K562 (cell line): ENCODE data around the gene NLRP5. TPM values are rescaled to one million over a fixed set of nuclear protein-coding genes. Genes with fewer than 3 reads are reported as not detected.

Experiments used
- ATAC-seq: fragments of 200-7000 bp; cut with Tn5 transposase; 3 replicates; pipeline ENCODE4 v1.9.1; 2020; ENCODE audit warnings: moderate library complexity
- BruUV-seq: library from RNA; stranded (reverse); fragments of 400-500 nt; replicated peaks from 2 replicates; lab custom pipeline; 2021; lab: Mats Ljungman, UMichigan
- CTCF ChIA-PET: fragments of 300-600 bp; formaldehyde crosslinking; extraction: SDS; loops from one replicate; lab custom pipeline; 2021; ENCODE audit warnings: low intra/inter-chr PET ratio; lab: Yijun Ruan, JAX
- POLR2A ChIA-PET: fragments of 300-600, 350-650 bp; sonication (Branson Sonifier 250); formaldehyde crosslinking; extraction: SDS; loops from one replicate; lab custom pipeline; 2021; ENCODE audit warnings: antibody characterized with exemption, inconsistent platforms; lab: Yijun Ruan, JAX
- DNase-seq, 4 experiments: peaks; one replicate each; pipeline versions ENCODE4 v3.0.0 to v3.0.0-alpha.2; 2011 to 2018; ENCODE audit warnings: low spot score in 3 of 4, mixed read lengths in 3 of 4; ENCODE audit errors: extremely low read depth in 1 of 4
- FAIRE-seq: peaks from 2 replicates; lab custom pipeline; 2011; peaks lifted over from hg19 to GRCh38; lab: Jason Lieb, UNC
- H2AFZ ChIP-seq: 2 replicates; pipeline ENCODE4 v1.6.0; 2011; ENCODE audit warnings: low read depth, low read length, control low read depth, inconsistent platforms
- H3K27ac ChIP-seq: fragments of 200-600 bp; 3 replicates; pipeline ENCODE4 v1.8.0; 2011; ENCODE audit warnings: low read depth, mild to moderate bottlenecking, control low read depth, inconsistent platforms, low read length, moderate library complexity, mixed read lengths; ENCODE audit errors: extremely low read depth
- H3K27me3 ChIP-seq, 2 experiments: fragments of 300-600 bp in 1 of 2; 2 replicates in 1 of 2; 3 replicates in 1 of 2; pipeline versions ENCODE4 v1.6.0 to v1.8.0; 2011; ENCODE audit warnings: inconsistent platforms in 2 of 2, low read length in 2 of 2, mild to moderate bottlenecking in 1 of 2, mixed read lengths in 1 of 2, moderate library complexity in 1 of 2; ENCODE audit not compliant: control insufficient read depth in 2 of 2, insufficient read depth in 2 of 2
- H3K36me3 ChIP-seq: fragments of 300-600 bp; 3 replicates; pipeline ENCODE4 v1.8.0; 2011; ENCODE audit warnings: mild to moderate bottlenecking, low read length, inconsistent platforms; ENCODE audit not compliant: control insufficient read depth, insufficient read depth
- H3K4me1 ChIP-seq, 2 experiments: fragments of 200-600 bp in 1 of 2; replicated peaks in 1 of 2; 2 replicates in 1 of 2; 3 replicates in 1 of 2; pipeline versions ENCODE4 v1.5.1 to v1.8.0; 2011; ENCODE audit warnings: inconsistent platforms in 2 of 2, low read length in 2 of 2, mild to moderate bottlenecking in 1 of 2, mixed read lengths in 1 of 2, moderate library complexity in 1 of 2; ENCODE audit not compliant: control insufficient read depth in 2 of 2, insufficient read depth in 2 of 2
- H3K4me2 ChIP-seq: 2 replicates; pipeline ENCODE4 v1.6.1; 2011; ENCODE audit warnings: low read length, control low read depth, inconsistent platforms, mixed read lengths; ENCODE audit not compliant: insufficient read depth
- H3K4me3 ChIP-seq: fragments of 200-600 bp; sonication (generic), shearing (Covaris generic); 2 replicates; pipeline ENCODE4 v1.5.1; 2016; ENCODE audit warnings: control low read depth, inconsistent platforms
- H3K79me2 ChIP-seq: fragments of 200-600 bp; 3 replicates; pipeline ENCODE4 v1.8.0; 2011; ENCODE audit warnings: low read length, inconsistent platforms; ENCODE audit not compliant: control insufficient read depth, insufficient read depth
- H3K9ac ChIP-seq, 2 experiments: 2 replicates each; pipeline versions ENCODE4 v1.6.0 to v1.6.1; 2011; ENCODE audit warnings: low read depth in 2 of 2, low read length in 2 of 2, control low read depth in 1 of 2, inconsistent platforms in 1 of 2, mild to moderate bottlenecking in 1 of 2, mixed read lengths in 1 of 2; ENCODE audit not compliant: insufficient read depth in 1 of 2
- H3K9me1 ChIP-seq: one replicate; pipeline ENCODE4 v1.6.0; 2011; ENCODE audit warnings: inconsistent platforms, mild to moderate bottlenecking, low read length, moderate library complexity; ENCODE audit not compliant: control insufficient read depth, insufficient read depth
- H3K9me3 ChIP-seq: replicated peaks from 2 replicates; pipeline ENCODE4 v1.5.1; 2011; ENCODE audit warnings: low read depth, low read length, inconsistent platforms; ENCODE audit not compliant: control insufficient read depth, insufficient read depth
- H4K20me1 ChIP-seq: replicated peaks from 2 replicates; pipeline ENCODE4 v1.6.1; 2011; ENCODE audit warnings: low read length, inconsistent platforms, mixed read lengths; ENCODE audit not compliant: control insufficient read depth, insufficient read depth
- BACH1 ChIP-seq: fragments of 200-800 bp; sonication (Bioruptor generic); IDR thresholded peaks from 2 replicates; pipeline ENCODE4 v1.6.1; 2016; ENCODE audit warnings: missing genetic modification characterization, missing compliant biosample characterization
- CCNT2 ChIP-seq: IDR thresholded peaks from 2 replicates; pipeline ENCODE4 v1.6.1; 2011; ENCODE audit warnings: borderline replicate concordance, low read depth, mild to moderate bottlenecking, moderate library complexity, mixed read lengths, low read length; ENCODE audit not compliant: insufficient read length; ENCODE audit errors: extremely low read depth
- E4F1 ChIP-seq: fragments of 250-450 bp; sonication (Bioruptor Pico); IDR thresholded peaks from 2 replicates; pipeline ENCODE4 v1.5.0; 2021; ENCODE audit warnings: mild to moderate bottlenecking, borderline replicate concordance
- MCM2 ChIP-seq: fragments of 450-650 bp; IDR thresholded peaks from 2 replicates; pipeline ENCODE4 v1.6.1; 2017; ENCODE audit warnings: low read depth, mild to moderate bottlenecking
- PHF20 ChIP-seq: fragments of 450-650 bp; IDR thresholded peaks from 2 replicates; pipeline ENCODE4 v1.6.1; 2018; ENCODE audit not compliant: partially characterized antibody
- TEAD2 ChIP-seq: fragments of 450-650 bp; IDR thresholded peaks from 2 replicates; pipeline ENCODE4 v1.6.1; 2016; ENCODE audit warnings: missing genetic modification characterization, control low read depth, missing compliant biosample characterization
- TSC22D4 ChIP-seq: fragments of 450-650 bp; IDR thresholded peaks from 2 replicates; pipeline ENCODE4 v1.6.1; 2016; ENCODE audit warnings: missing genetic modification characterization, missing biosample characterization, control low read depth
- WHSC1 ChIP-seq: IDR thresholded peaks from one replicate; pipeline ENCODE4 v1.6.1; 2012; ENCODE audit warnings: low read length, control low read depth, inconsistent platforms
- ZC3H11A ChIP-seq: IDR thresholded peaks from 2 replicates; pipeline ENCODE4 v1.6.1; 2012; ENCODE audit warnings: low read depth, low read length, improper control_type of control experiment
- ZNF23 ChIP-seq: fragments of 250-450 bp; sonication (Bioruptor Pico); IDR thresholded peaks from 2 replicates; pipeline ENCODE4 v1.4.0; 2020; ENCODE audit warnings: mild to moderate bottlenecking
- ZNF407 ChIP-seq: fragments of 450-650 bp; IDR thresholded peaks from 2 replicates; pipeline ENCODE4 v1.6.1; 2016; ENCODE audit warnings: low read depth
- WGBS: fragments of 100-300 bp; shearing (Covaris generic); methylation state at CpG from one replicate; pipeline ENCODE4 v1.1.6; 2016; ENCODE audit warnings: low coverage, mixed read lengths; ENCODE audit not compliant: insufficient coverage; ENCODE audit errors: missing lambda C conversion rate; 5-methylcytosine and 5-hydroxymethylcytosine counted together
- in situ Hi-C: fragments of 300-500 bp; cut with MboI; formaldehyde crosslinking; loops from 4 replicates; pipeline ENCODE4 v1.15.0; 2018; ENCODE audit warnings: inconsistent platforms, mixed read lengths
- intact Hi-C: fragments of 100-400 bp; cut with micrococcal nuclease; formaldehyde crosslinking; loops from 2 replicates; pipeline ENCODE4 v1.14.2; 2022
- polyA plus RNA-seq, 8 experiments: library from polyadenylated mRNA; depleted of rRNA in 4 of 8; stranded (reverse) in 5 of 8; unstranded in 3 of 8; fragments of >200 nt; fragmentation: Nextera tagmentation in 2 of 8; fragmentation: Illumina TruSeq in 1 of 8; extraction: Ambion mirVana in 2 of 8; extraction: Trizol in 1 of 8; gene quantifications; 2 replicates each; pipeline versions ENCODE4 v1.2.1 to v1.2.3, GENCODE V29; 2011 to 2014; ENCODE audit warnings: inconsistent platforms in 1 of 8, missing spikeins in 1 of 8
- total RNA-seq, 7 experiments: library from RNA; depleted of rRNA in 6 of 7; stranded (reverse); fragments of >200 nt in 6 of 7; fragmentation: Illumina TruSeq in 2 of 7; extraction: Trizol in 2 of 7; gene quantifications; 2 replicates each; pipeline versions ENCODE4 v1.2.1 to v1.2.3, GENCODE V29; 2011 to 2021; ENCODE audit warnings: low replicate concordance in 1 of 7

NLRP5 gene
- total and polyA plus RNA-seq, 9 of the 15 experiments (the other 6 are each of a cell fraction or from before 2014, with no cell fraction given) = 0.04 to 0.07 TPM; not detected in 7

DNA sequence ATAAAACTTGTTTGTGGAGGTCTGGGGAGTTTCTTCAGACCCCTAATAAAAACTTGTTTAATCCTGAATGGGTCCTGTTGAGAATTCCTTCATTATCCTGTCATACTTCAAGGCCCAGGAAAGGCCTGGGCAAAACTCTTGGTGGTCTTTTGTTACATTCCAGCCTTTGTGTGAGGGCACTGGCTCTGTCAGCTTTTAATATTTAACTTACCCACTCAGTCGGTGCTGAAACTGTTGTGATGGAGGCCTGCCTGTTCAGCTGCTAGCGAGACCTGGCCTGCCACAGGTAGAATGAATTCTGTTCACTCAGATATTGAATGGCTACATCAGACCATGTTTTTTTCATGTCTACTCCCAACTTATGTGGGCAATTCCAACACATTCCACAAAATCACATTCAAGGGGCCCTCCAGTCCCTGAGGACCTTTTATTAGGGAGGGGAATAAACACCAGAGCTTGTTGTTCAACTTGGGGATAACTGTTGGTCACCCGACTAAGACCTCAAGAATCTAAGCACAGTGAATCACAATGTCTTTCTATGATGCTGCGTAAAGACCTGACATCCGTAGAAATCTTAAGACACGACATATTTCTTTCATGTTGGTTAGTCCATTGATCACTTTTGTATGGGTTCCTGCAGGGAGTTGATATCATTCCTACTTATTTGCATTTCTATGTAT lies 26.4 kb upstream of the NLRP5 start (continued):
- TF ChIP-seq MCM2 (no peak), BACH1 (no peak), TEAD2 (tag) (no peak)

DNA sequence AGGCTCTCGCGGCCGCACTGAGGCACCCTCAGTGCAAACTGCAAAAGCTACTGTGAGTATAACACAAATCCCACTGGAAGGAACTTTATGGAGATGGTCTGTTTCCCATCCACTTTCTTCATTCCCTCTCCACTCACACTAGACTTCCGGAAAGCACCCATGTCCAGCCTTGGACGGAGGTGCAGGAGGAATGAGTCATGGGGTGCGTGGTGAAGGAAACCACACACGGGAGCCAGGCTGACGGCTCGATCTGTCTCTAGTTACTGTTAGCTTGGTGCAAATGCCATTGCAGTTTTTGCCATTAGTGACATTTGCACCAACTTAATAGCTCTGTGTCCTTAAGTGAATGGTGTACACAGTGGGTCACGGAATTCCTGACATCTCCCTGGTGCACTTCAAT lies 24.4 kb upstream of the NLRP5 start:
- intact Hi-C loops = no loop called here
- H3K36me3 ChIP-seq = no peaks in the 10 kb centered on the region
- no peak overlapping the region for H3K4me3 ChIP-seq
- ChIA-PET POLR2A (no interaction called here), CTCF (no interaction called here)
- in situ Hi-C loops = no loop called here
- no peak for ATAC-seq
- no peaks in the 10 kb centered on the region for H3K79me2 ChIP-seq
- no peaks in the 10 kb centered on the region for H4K20me1 ChIP-seq
- DNase-seq = no peak
- no TSS peak for BruUV-seq
- WGBS = 1% methylated on average over 10 of the region's 10 CpGs
- H2AFZ ChIP-seq = no peak overlapping the region
- H3K9me1 ChIP-seq = no peaks in the 10 kb centered on the region
- H3K9me3 ChIP-seq = no peaks in the 10 kb centered on the region
- no peaks in the 10 kb centered on the region for H3K4me1 ChIP-seq
- no peak for FAIRE-seq
- no peak overlapping the region for H3K27ac ChIP-seq
- peaks cover 6 to 21% of the 10 kb centered on the region in 2 experiments; a peak in 4 of 5 replicates for H3K27me3 ChIP-seq
- no peak overlapping the region for H3K9ac ChIP-seq
- H3K4me2 ChIP-seq = no peak overlapping the region
- TF ChIP-seq TSC22D4 = no peak
- no peak for TF ChIP-seq ZNF407
- no peak for TF ChIP-seq E4F1 (CRISPR knock-in tag)
- TF ChIP-seq ZNF23 (CRISPR knock-in tag) = no peak
- no peak for TF ChIP-seq ZC3H11A
- TF ChIP-seq CCNT2 = no peak
- no peak for TF ChIP-seq PHF20
- no peak for TF ChIP-seq WHSC1
